ENCODE results near the gene PRKG1. TPM values are rescaled to one million over a fixed set of nuclear protein-coding genes. Genes with fewer than 3 reads are reported as not detected.

The PRKG1 gene
- polyA plus RNA-seq, 1 donor = 12.0 TPM

DNA sequence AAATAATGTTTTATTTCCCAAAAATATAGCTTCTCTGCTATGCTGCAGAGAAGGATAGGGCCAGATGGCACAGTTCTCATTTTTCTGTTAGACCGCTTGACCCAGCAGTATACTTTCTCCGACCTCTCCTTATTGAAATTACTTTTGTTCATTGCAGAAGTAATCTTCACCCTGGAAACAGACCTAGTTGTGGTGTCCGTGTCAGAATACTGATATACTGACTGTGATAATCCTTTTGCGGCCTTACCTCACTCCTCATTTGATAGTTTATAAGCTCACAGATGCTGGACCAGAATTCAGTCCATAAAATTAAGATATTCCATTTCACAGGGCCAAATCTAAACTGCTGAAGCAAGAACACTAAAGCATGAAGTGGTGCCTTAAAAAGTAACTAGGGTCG, 979.2 kb downstream of the PRKG1 start:
- 57% methylated on average over 1 of the region's 5 CpGs for WGBS (ENCODE audit: insufficient coverage, low lambda C conversion rate)
- H3K27ac ChIP-seq (ENCODE audit: low read length) = no peak overlapping the region
- DNase-seq = no peak

DNA sequence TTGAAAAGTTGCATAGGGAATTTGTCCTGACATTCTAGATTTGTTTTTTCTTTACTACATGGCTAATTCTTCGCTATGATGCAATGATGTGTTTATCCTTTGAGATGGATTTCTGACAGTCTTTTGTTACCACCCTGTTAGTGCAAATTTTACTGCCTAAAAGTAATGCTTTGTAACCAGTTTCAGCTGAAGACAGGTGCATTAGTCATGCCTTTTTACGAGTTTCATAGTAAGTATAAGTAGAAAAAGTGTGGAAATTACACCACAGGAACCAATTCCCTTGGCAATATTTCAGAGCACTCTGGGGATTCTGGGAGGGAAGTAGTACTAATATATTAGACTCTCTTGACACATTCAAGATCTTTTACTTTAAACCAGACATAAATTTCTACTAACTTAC, 982.0 kb downstream of the PRKG1 start:
- WGBS (ENCODE audit: insufficient coverage, low lambda C conversion rate) = 100% methylated on average over 1 of the region's 2 CpGs
- H3K27ac ChIP-seq (ENCODE audit: low read length) = no peak overlapping the region
- no peaks in the 10 kb centered on the region for H3K9me3 ChIP-seq (ENCODE audit: control insufficient read depth, low read depth, low read length)
- no peak for DNase-seq
- H3K36me3 ChIP-seq (ENCODE audit: control insufficient read depth, insufficient read depth, low read length) = no peaks in the 10 kb centered on the region
- no peaks in the 10 kb centered on the region for H3K27me3 ChIP-seq (ENCODE audit: control insufficient read depth, insufficient read depth, low read length)
- no peaks in the 10 kb centered on the region for H3K4me1 ChIP-seq (ENCODE audit: control insufficient read depth, insufficient read depth, low read length)
- no peak overlapping the region for H3K4me3 ChIP-seq (ENCODE audit: low read length)

More for the DNA sequence above, 979.2 kb downstream of the PRKG1 start:
- H3K4me3 ChIP-seq (ENCODE audit: low read length) = no peak overlapping the region
- no peaks in the 10 kb centered on the region for H3K9me3 ChIP-seq (ENCODE audit: control insufficient read depth, low read depth, low read length)
- H3K27me3 ChIP-seq (ENCODE audit: control insufficient read depth, insufficient read depth, low read length) = no peaks in the 10 kb centered on the region
- no peaks in the 10 kb centered on the region for H3K36me3 ChIP-seq (ENCODE audit: control insufficient read depth, insufficient read depth, low read length)
- H3K4me1 ChIP-seq (ENCODE audit: control insufficient read depth, insufficient read depth, low read length) = no peaks in the 10 kb centered on the region

DNA sequence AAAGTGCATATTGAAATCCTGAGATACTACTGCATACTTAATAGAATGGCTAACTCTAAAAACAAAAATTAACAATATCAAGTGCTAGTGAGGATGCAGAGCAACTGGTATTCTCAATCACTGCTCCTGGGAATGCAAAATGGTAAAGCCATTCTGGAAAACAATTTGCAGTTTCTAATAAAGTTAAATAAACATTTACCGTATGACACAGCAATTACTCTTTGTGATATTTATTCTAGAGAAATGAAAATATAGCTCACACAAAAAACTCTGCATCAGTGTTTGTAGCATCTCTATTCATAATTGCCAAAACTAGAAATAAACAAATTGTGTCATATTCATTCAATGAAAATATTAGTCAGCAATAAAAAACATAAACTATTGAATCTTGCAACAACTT, 984.8 kb downstream of the PRKG1 start:
- Histone ChIP-seq H3K36me3 (ENCODE audit: control insufficient read depth, insufficient read depth, low read length) (no peaks in the 10 kb centered on the region), H3K4me1 (ENCODE audit: control insufficient read depth, insufficient read depth, low read length) (no peaks in the 10 kb centered on the region)
- no CpG with 5 or more reads among the region's 1 CpG for WGBS (ENCODE audit: insufficient coverage, low lambda C conversion rate)

DNA sequence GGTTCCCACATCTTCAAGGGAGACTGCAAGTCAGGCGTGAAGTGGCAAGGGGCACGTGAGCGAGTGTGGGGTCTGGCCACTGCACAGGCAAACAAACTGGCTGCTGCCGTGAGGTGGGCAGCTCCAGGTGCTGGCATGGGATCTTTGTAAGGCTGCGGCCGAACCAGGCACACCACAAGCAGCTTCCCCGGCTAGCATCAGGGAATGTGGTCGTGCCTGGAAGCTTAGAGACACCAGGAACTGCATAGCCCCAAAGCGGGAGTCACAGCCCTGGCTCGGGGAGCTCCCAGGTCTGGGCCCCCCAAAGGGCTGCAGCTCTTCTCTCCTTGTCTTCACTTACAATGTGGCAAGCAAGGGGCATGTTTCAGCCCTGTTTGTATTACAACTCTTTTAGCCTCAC, 988.9 kb downstream of the PRKG1 start:
- H3K4me1 ChIP-seq (ENCODE audit: control insufficient read depth, insufficient read depth, low read length) = no peaks in the 10 kb centered on the region
- no peaks in the 10 kb centered on the region for H3K36me3 ChIP-seq (ENCODE audit: control insufficient read depth, insufficient read depth, low read length)
- no peaks in the 10 kb centered on the region for H3K27me3 ChIP-seq (ENCODE audit: control insufficient read depth, insufficient read depth, low read length)
- WGBS (ENCODE audit: insufficient coverage, low lambda C conversion rate) = no CpG with 5 or more reads among the region's 10 CpGs
- H3K9me3 ChIP-seq (ENCODE audit: control insufficient read depth, low read depth, low read length) = no peaks in the 10 kb centered on the region
- H3K4me3 ChIP-seq (ENCODE audit: low read length) = no peak overlapping the region
- H3K27ac ChIP-seq (ENCODE audit: low read length) = no peak overlapping the region
- DNase-seq = no peak

More for the DNA sequence above, 984.8 kb downstream of the PRKG1 start:
- DNase-seq = no peak
- Histone ChIP-seq H3K4me3 (ENCODE audit: low read length) (no peak overlapping the region), H3K27me3 (ENCODE audit: control insufficient read depth, insufficient read depth, low read length) (no peaks in the 10 kb centered on the region), H3K9me3 (ENCODE audit: control insufficient read depth, low read depth, low read length) (no peaks in the 10 kb centered on the region), H3K27ac (ENCODE audit: low read length) (no peak overlapping the region)

DNA sequence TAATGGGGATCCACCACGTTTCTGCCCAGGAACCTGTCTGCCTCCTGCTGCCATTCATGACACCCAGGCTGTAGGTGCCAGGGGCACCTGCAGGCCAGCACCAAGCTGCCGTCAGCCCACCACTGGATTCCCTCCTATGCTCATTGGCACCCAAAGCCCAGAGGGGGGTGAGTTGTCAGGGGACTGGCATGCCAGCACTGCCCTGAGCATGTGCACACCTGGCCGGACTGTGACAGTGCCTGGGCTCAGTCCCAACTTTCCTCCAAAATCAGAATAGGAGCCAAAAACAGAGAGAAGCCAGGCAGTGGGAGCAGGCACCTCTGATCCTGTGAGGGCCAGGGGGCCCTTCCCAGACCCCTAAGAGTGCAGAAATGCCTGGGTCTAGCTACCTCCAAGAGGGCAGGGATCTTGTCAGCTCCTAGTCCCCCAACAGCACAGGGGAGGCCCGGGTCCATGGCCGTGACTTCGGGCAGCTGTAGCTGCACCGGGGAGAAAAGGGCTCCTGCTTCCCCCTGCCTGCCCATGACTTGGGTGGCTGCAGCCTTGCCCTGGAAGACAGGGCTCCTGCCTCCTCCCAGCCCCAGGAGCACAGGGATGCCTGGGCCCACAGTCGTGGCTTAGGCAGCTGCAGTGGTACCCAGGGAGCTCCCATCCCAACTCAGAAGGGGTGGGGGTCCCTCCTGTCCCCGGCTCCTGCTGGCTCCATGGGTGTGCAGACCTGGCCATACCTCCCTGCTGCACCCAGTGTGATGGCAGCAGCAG, 990.0 kb downstream of the PRKG1 start:
- no peak for DNase-seq
- Histone ChIP-seq H3K9me3 (ENCODE audit: control insufficient read depth, low read depth, low read length) (no peaks in the 10 kb centered on the region), H3K4me3 (ENCODE audit: low read length) (no peak overlapping the region), H3K27ac (ENCODE audit: low read length) (no peak overlapping the region), H3K27me3 (ENCODE audit: control insufficient read depth, insufficient read depth, low read length) (no peaks in the 10 kb centered on the region), H3K36me3 (ENCODE audit: control insufficient read depth, insufficient read depth, low read length) (no peaks in the 10 kb centered on the region), H3K4me1 (ENCODE audit: control insufficient read depth, insufficient read depth, low read length) (no peaks in the 10 kb centered on the region)
- no CpG with 5 or more reads among the region's 9 CpGs for WGBS (ENCODE audit: insufficient coverage, low lambda C conversion rate)

DNA sequence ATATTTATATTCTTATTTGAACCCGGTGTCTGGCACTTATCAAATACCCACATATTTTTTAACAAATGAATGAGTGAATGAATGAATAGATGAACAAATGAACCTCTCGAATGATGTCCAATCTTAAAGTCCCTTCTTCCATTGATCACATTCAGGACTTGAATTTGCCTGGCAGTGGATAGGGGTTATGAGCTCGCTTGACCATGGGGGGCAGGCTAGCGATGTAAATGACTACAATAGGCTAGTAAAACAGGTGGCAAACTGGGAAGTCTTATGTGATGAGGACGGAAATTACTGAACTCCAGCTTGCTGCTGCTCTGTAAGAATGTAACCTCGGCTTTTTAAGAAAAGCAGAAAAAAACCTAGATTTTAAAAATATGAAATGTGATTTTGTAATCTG, 992.1 kb downstream of the PRKG1 start:
- H3K36me3 ChIP-seq (ENCODE audit: control insufficient read depth, insufficient read depth, low read length) = no peaks in the 10 kb centered on the region
- WGBS (ENCODE audit: insufficient coverage, low lambda C conversion rate) = 80% methylated on average over 3 of the region's 6 CpGs
- no peaks in the 10 kb centered on the region for H3K27me3 ChIP-seq (ENCODE audit: control insufficient read depth, insufficient read depth, low read length)
- H3K4me1 ChIP-seq (ENCODE audit: control insufficient read depth, insufficient read depth, low read length) = no peaks in the 10 kb centered on the region
- no peaks in the 10 kb centered on the region for H3K9me3 ChIP-seq (ENCODE audit: control insufficient read depth, low read depth, low read length)
- no peak overlapping the region for H3K4me3 ChIP-seq (ENCODE audit: low read length)
- no peak for DNase-seq
- H3K27ac ChIP-seq (ENCODE audit: low read length) = no peak overlapping the region

DNA sequence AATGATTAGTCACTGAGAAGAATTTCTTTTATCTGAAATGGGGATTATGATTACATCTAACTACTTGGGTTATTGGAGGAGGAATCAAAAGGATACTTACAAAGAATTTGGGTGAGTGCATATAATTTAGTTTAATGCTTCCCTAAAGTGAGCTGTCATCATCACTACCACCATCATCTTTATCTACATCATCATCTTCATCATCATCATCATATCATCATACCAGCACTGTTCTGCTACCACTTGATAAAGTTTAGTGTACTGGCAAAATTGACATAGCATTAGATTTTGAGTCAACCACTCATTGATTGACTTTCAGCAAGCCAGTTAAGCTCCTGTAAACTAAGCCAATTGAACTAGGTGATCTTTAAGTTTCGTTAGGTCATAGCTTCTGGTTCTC, 994.2 kb downstream of the PRKG1 start:
- Histone ChIP-seq H3K27ac (ENCODE audit: low read length) (no peak overlapping the region), H3K36me3 (ENCODE audit: control insufficient read depth, insufficient read depth, low read length) (no peaks in the 10 kb centered on the region), H3K9me3 (ENCODE audit: control insufficient read depth, low read depth, low read length) (no peaks in the 10 kb centered on the region), H3K27me3 (ENCODE audit: control insufficient read depth, insufficient read depth, low read length) (no peaks in the 10 kb centered on the region), H3K4me3 (ENCODE audit: low read length) (no peak overlapping the region), H3K4me1 (ENCODE audit: control insufficient read depth, insufficient read depth, low read length) (no peaks in the 10 kb centered on the region)
- no peak for DNase-seq
- WGBS (ENCODE audit: insufficient coverage, low lambda C conversion rate) = no CpG with 5 or more reads among the region's 1 CpG

DNA sequence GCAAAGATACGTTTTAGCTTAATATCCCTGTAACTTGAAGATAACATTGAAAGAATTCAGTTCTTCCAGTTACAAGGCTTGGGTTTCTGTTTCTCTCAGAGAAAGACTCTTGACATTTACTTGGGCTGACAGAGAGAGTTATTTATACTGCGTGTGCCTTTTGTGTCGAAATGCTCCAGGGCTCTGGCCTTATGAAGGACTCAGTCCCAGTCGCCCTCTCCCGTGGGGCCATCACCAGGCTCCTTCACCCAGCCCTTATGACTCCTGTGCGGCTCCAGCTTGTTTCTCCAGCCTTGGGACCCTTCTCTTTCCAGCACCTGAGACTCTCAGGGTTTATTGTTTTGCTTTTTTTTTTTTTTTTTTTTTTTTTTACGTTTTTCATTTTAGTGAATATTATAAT, 997.5 kb downstream of the PRKG1 start:
- H3K9me3 ChIP-seq (ENCODE audit: control insufficient read depth, low read depth, low read length) = no peaks in the 10 kb centered on the region
- H3K4me3 ChIP-seq (ENCODE audit: low read length) = no peak overlapping the region
- H3K36me3 ChIP-seq (ENCODE audit: control insufficient read depth, insufficient read depth, low read length) = no peaks in the 10 kb centered on the region
- WGBS (ENCODE audit: insufficient coverage, low lambda C conversion rate) = 100% methylated on average over 2 of the region's 7 CpGs
- H3K4me1 ChIP-seq (ENCODE audit: control insufficient read depth, insufficient read depth, low read length) = no peaks in the 10 kb centered on the region
- DNase-seq = no peak
- no peaks in the 10 kb centered on the region for H3K27me3 ChIP-seq (ENCODE audit: control insufficient read depth, insufficient read depth, low read length)
- H3K27ac ChIP-seq (ENCODE audit: low read length) = no peak overlapping the region

DNA sequence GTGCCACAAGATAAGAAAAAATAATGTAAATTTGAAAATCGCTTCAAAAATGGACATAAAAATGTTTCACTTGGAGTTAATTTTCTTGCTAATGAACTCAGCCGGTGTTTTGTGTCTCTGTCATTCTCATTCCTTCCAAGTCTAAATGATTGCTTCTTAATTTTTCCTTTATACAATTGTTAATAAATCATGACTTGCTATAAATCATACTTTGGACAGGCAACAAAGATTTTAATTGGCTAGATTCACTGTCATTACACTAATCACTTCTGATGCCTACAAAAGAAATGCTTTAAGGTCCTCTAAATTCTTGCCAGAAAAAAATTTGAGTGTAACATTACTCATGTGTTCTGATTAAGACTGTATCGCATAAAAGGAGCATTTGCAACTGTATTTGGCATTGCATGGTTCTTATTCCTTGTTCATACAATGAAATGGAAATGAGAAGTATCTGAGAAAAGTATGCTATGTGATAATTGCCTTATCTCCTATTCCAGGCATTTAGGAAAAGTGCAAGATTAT, 1000.3 kb downstream of the PRKG1 start:
- Histone ChIP-seq H3K9me3 (ENCODE audit: control insufficient read depth, low read depth, low read length) (no peaks in the 10 kb centered on the region), H3K4me3 (ENCODE audit: low read length) (no peak overlapping the region), H3K36me3 (ENCODE audit: control insufficient read depth, insufficient read depth, low read length) (no peaks in the 10 kb centered on the region), H3K4me1 (ENCODE audit: control insufficient read depth, insufficient read depth, low read length) (no peaks in the 10 kb centered on the region), H3K27ac (ENCODE audit: low read length) (no peak overlapping the region), H3K27me3 (ENCODE audit: control insufficient read depth, insufficient read depth, low read length) (no peaks in the 10 kb centered on the region)
- 100% methylated on average over 2 of the region's 3 CpGs for WGBS (ENCODE audit: insufficient coverage, low lambda C conversion rate)
- no peak for DNase-seq

DNA sequence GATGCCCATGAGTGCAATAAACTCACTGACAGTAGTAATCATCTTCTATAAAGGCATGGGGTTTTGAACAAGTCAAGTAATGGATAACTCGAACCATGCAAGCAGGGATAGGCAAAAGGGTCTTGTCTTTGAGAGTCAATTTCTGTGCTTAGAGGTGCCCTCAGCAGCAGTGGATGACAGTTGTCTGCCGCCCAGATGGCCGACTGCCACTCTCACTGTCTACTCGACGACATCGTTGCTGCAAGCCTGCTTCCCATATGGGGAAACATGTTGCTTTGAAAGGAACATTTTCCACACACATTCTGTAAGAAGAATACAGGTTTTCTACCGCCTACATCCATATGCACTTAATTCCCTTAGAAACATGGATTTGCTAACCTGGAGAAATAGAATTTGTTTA, 1003.5 kb downstream of the PRKG1 start:
- Histone ChIP-seq H3K4me3 (ENCODE audit: low read length) (no peak overlapping the region), H3K9me3 (ENCODE audit: control insufficient read depth, low read depth, low read length) (no peaks in the 10 kb centered on the region), H3K27ac (ENCODE audit: low read length) (no peak overlapping the region), H3K27me3 (ENCODE audit: control insufficient read depth, insufficient read depth, low read length) (no peaks in the 10 kb centered on the region), H3K4me1 (ENCODE audit: control insufficient read depth, insufficient read depth, low read length) (no peaks in the 10 kb centered on the region), H3K36me3 (ENCODE audit: control insufficient read depth, insufficient read depth, low read length) (no peaks in the 10 kb centered on the region)
- DNase-seq = no peak
- WGBS (ENCODE audit: insufficient coverage, low lambda C conversion rate) = 100% methylated on average over 4 of the region's 7 CpGs

DNA sequence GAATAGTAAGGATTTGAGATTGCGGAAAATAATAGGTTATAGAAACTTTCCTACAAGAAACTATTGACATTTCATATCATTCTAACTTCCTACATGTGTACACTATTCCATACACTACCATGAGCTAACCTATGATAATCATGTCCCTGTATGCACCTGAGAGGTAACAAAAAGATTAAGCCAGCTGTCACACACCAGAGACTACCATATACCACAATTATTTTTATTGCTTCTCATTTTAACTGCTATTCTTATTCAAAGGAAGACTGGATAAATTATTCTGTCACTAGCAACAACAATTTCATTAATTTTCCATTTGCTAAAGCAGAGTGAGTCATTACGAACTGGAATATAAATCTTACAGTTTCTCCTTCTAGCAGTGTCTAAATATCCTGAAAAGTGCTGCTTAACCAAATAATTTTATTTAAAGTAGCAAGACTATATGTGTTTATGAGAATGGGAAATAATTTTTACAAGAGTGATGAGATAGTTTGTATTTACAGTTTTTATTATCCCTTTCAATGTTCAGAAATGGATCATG, 1004.2 kb downstream of the PRKG1 start:
- WGBS (ENCODE audit: insufficient coverage, low lambda C conversion rate) = 100% methylated on average over 1 of the region's 2 CpGs
- Histone ChIP-seq H3K36me3 (ENCODE audit: control insufficient read depth, insufficient read depth, low read length) (no peaks in the 10 kb centered on the region), H3K27ac (ENCODE audit: low read length) (no peak overlapping the region), H3K4me1 (ENCODE audit: control insufficient read depth, insufficient read depth, low read length) (no peaks in the 10 kb centered on the region), H3K4me3 (ENCODE audit: low read length) (no peak overlapping the region), H3K27me3 (ENCODE audit: control insufficient read depth, insufficient read depth, low read length) (no peaks in the 10 kb centered on the region), H3K9me3 (ENCODE audit: control insufficient read depth, low read depth, low read length) (no peaks in the 10 kb centered on the region)
- no peak for DNase-seq

Measured in large intestine (tissue), 3 donors.